Hepatocyte (in vitro differentiated cells): Measurements from ENCODE around the gene ABHD1.

ENCODE experiments used
- EZH2phosphoT487 ChIP-seq: fragments of 200-600 bp; sonication (generic); IDR thresholded peaks from one replicate; pipeline ENCODE4 v1.6.1; 2018; ENCODE audit warnings: antibody characterized with exemption, mild to moderate bottlenecking, low read depth, moderate library complexity; ENCODE audit not compliant: unreplicated experiment, severe bottlenecking
- TF ChIP-seq, protein P1 (sequence below): fragments of 200-600 bp; sonication (generic); IDR thresholded peaks from 2 replicates; pipeline ENCODE4 v1.5.1; 2016; ENCODE audit warnings: antibody characterized with exemption, mild to moderate bottlenecking; ENCODE audit not compliant: poor library complexity

DNA sequence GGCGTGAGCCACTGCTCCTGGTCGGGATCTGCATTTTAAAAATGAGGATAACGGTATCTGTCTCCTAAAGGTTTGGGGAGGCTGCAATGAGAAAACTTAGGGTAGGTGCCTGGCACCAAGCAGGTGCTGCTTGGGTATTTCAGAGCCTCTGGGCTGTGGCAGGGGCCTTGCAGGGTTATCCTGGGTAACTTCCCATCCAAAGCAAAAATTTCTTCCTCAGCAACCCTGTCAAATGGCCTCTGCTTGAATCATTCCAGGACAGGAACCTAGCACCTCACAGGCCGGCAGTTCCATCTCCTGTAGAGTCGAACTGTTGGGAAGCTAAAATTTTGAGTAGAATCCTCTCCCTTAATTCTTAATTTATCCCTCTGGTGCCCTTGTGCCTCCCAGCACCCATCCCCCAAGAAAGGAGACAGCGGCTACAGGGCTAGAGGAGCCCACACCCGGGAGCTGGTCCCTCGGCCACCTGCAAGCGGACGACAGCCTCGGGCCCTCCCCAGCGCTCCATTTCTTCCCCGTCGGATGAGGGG, 5.6 kb upstream of the ABHD1 start:
- TF ChIP-seq EZH2phosphoT487, result no peak
- TF ChIP-seq, protein P1, sequence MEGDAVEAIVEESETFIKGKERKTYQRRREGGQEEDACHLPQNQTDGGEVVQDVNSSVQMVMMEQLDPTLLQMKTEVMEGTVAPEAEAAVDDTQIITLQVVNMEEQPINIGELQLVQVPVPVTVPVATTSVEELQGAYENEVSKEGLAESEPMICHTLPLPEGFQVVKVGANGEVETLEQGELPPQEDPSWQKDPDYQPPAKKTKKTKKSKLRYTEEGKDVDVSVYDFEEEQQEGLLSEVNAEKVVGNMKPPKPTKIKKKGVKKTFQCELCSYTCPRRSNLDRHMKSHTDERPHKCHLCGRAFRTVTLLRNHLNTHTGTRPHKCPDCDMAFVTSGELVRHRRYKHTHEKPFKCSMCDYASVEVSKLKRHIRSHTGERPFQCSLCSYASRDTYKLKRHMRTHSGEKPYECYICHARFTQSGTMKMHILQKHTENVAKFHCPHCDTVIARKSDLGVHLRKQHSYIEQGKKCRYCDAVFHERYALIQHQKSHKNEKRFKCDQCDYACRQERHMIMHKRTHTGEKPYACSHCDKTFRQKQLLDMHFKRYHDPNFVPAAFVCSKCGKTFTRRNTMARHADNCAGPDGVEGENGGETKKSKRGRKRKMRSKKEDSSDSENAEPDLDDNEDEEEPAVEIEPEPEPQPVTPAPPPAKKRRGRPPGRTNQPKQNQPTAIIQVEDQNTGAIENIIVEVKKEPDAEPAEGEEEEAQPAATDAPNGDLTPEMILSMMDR, result no peak
